ENCODE data around the gene MMP11.

Gene MMP11

DNA sequence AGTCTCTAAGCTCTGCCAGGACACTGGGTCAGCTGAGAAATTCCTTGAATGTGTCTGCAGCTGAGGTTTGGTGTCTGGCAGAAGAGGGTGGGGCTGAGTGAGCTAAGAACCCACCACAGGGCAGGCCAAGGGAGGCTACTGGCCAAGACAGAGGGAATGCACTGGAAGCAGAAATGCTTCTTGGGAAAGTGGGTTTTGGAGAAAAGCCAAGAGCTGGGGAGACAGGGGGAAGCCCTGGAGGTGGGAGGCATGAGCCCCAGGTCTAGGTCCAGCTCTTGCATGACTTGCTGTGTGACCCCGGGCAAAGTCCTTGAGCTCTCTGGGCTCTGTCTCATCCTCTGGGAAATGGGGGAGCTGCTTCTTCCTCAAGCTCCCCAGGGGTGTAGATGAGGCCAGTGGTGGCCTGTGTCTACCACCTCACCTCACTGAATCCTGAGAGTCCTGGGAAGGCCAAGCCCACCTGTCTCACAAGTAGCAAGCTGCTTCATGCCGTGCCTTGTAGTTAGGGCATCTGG lies 2.3 kb downstream of the MMP11 start:
- no peak for DNase-seq (ENCODE audit: low read depth)
- no peak overlapping the region for H3K4me3 ChIP-seq (ENCODE audit: low read depth, low read length)
- TF ChIP-seq, protein P1, sequence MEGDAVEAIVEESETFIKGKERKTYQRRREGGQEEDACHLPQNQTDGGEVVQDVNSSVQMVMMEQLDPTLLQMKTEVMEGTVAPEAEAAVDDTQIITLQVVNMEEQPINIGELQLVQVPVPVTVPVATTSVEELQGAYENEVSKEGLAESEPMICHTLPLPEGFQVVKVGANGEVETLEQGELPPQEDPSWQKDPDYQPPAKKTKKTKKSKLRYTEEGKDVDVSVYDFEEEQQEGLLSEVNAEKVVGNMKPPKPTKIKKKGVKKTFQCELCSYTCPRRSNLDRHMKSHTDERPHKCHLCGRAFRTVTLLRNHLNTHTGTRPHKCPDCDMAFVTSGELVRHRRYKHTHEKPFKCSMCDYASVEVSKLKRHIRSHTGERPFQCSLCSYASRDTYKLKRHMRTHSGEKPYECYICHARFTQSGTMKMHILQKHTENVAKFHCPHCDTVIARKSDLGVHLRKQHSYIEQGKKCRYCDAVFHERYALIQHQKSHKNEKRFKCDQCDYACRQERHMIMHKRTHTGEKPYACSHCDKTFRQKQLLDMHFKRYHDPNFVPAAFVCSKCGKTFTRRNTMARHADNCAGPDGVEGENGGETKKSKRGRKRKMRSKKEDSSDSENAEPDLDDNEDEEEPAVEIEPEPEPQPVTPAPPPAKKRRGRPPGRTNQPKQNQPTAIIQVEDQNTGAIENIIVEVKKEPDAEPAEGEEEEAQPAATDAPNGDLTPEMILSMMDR (IDR thresholded peaks at IDR 0.05; ENCODE audit: control insufficient read depth, extremely low read depth, insufficient read depth): no peak

DNA sequence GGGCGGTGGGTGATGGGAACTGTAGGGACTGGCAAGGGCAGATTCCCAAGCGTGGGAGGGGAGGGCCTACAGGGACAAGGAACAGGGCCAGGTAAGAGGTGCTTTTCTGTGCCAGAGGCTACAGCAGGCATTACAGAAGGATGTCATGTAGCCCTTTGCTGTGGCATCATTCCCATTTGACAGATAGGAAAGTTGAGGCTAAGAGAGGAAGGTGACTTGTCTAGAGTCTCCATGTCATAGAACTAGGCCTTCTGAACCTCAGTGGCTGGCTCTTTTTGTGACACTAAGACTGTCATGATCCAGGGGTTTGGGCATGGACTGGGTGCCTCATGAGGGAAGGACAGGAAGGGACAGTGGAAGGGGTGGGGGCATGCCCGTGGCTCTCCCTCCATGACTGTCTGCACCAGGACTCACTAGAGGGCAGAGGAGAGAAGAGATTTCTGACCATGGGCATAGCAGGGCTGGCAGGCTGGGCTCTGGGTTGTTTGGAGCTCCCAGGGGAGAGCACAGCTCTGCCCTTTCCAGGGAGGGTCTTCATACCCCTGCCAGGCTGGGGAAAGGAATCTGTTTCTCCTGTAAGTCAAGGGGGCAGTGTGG lies 3.2 kb downstream of the MMP11 start:
- TF ChIP-seq, protein P1 (IDR thresholded peaks at IDR 0.05; ENCODE audit: control insufficient read depth, extremely low read depth, insufficient read depth): no peak
- no peak for DNase-seq (ENCODE audit: low read depth)

DNA sequence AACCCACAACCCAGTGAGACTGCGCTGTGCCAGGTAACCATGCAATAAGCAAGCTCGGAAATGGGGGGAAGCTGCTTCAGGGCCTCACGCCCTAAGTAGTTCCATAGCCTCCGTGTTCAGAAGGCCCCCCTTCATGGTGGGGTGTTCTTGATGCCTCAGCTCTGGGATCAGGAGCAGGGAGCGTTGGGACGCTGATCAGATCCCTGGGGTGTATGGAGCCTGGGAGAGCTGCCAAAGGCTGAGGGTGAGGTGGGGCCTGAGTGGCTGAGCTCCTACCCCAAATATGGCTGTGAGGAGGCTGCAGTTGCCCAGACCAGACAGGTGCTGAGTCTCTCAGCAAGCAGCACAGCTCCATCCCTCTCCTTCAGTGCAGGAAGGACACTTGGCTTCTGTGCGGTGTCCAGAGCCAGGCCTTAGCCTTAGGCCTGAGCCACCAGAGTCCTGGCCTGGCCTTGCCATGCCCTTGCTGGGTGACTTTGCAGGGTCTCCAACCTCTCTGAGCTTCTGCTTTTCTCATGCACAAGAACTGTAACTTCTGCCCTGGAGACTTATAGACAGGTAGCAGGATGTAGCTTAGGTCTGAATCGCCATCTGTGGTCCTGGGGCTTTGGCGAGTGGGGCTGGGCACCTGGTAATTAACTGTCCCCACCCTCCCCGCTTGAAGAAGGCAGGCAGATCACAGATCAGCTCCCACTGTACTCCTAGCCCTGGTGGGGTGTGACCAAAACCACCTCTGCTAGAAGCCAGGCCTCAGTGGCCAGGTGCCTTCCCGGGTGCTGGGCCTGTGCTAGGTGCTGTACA lies 5.3 kb downstream of the MMP11 start:
- H3K4me3 ChIP-seq (ENCODE audit: low read depth, low read length): no peak overlapping the region
- TF ChIP-seq, protein P1 (IDR thresholded peaks at IDR 0.05; ENCODE audit: control insufficient read depth, extremely low read depth, insufficient read depth): no peak
- no peak for DNase-seq (ENCODE audit: low read depth)

More for the DNA sequence above, 3.2 kb downstream of the MMP11 start:
- H3K4me3 ChIP-seq (ENCODE audit: low read depth, low read length): no peak overlapping the region

DNA sequence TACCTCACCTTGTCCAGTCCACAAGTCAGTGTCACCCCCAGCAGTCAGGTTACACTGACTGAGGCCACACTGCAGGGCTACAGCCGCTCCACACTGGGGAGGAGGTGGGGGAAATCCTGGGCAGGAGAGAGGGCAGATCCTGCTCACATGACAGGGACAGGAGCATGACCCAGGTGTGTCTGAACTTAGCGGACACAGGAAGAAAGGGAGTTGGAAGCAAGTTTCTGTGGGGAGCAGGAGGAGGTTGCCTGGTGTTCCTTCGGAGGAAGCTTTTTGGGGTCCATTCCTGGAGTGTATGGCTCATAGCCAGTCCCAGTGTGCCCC lies 5.9 kb downstream of the MMP11 start:
- TF ChIP-seq, protein P1 (IDR thresholded peaks at IDR 0.05; ENCODE audit: control insufficient read depth, extremely low read depth, insufficient read depth): no peak
- no peak for DNase-seq (ENCODE audit: low read depth)
- no peak overlapping the region for H3K4me3 ChIP-seq (ENCODE audit: low read depth, low read length)

DNA sequence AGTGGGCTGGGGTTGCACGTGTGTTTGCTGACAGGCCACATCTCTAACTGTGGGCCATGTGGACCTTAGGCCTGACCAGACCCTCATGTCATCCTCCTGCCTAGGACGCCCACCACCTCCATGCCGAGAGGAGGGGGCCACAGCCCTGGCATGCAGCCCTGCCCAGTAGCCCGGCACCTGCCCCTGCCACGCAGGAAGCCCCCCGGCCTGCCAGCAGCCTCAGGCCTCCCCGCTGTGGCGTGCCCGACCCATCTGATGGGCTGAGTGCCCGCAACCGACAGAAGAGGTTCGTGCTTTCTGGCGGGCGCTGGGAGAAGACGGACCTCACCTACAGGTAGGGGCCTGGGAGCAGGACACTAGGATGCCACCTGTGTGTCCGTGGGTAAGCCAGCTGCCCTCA lies 6.4 kb downstream of the MMP11 start:
- DNase-seq (ENCODE audit: low read depth): no peak
- TF ChIP-seq, protein P1 (IDR thresholded peaks at IDR 0.05; ENCODE audit: control insufficient read depth, extremely low read depth, insufficient read depth): no peak
- no peak overlapping the region for H3K4me3 ChIP-seq (ENCODE audit: low read depth, low read length)

DNA sequence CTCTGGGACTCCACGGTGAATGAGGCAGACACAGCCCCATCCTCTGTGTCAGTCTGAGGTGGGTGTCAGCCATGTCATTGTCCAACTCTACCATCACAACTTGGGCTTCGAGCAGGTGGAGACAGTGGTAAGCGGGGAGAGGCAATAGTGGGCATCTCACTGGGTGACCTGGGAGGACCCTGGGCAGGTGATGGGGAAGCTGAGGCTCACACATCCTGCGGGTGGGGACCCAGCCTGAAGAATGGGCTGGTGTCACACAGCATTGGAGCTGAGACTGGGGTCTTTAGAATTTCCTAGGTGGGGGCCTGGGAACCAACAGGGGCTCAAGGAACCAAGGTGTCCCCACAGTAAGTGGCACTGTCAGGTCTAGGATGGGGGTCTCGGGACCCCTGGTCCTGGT lies 7.1 kb downstream of the MMP11 start:
- H3K4me3 ChIP-seq (ENCODE audit: low read depth, low read length): no peak overlapping the region
- DNase-seq (ENCODE audit: low read depth): no peak
- TF ChIP-seq, protein P1 (IDR thresholded peaks at IDR 0.05; ENCODE audit: control insufficient read depth, extremely low read depth, insufficient read depth): no peak
